Natural killer cell (primary cell): Measurements from ENCODE around the gene CAND1. TPM values are rescaled to one million over a fixed set of nuclear protein-coding genes. Genes with fewer than 3 reads are reported as not detected.
A peak's percentile ranks its signal among the peaks of the same experiment; 100 is the strongest.

Experiments used
- ATAC-seq, 3 donors: fragments of 150-1000 bp in 2 of 3; fragments of 200-7000 bp in 1 of 3; cut with Tn5 transposase; 1 replicate in 1 of 3; 2 replicates in 2 of 3; pipeline ENCODE4 v1.10.0; 2021; ENCODE audit warnings: mild to moderate bottlenecking in 2 of 3, moderate library complexity in 2 of 3
- DNase-seq, 2 donors: peaks; one replicate each; pipeline versions ENCODE4 v3.0.0 to v3.0.0-alpha.2; 2013 to 2021; ENCODE audit warnings: mixed read lengths in 1 of 2
- H3K27ac ChIP-seq: one replicate; pipeline ENCODE4 v1.5.1; 2013; ENCODE audit warnings: mild to moderate bottlenecking, low read length
- H3K27me3 ChIP-seq: one replicate; pipeline ENCODE4 v1.6.1; 2013; ENCODE audit warnings: low read length; ENCODE audit not compliant: control insufficient read depth, insufficient read depth
- H3K36me3 ChIP-seq: one replicate; pipeline ENCODE4 v1.6.1; 2013; ENCODE audit warnings: low read length; ENCODE audit not compliant: control insufficient read depth, insufficient read depth
- H3K4me1 ChIP-seq: one replicate; pipeline ENCODE4 v1.6.1; 2013; ENCODE audit warnings: low read length; ENCODE audit not compliant: control insufficient read depth, insufficient read depth
- H3K4me3 ChIP-seq: one replicate; pipeline ENCODE4 v1.5.1; 2013; ENCODE audit warnings: low read length
- H3K9me3 ChIP-seq: one replicate; pipeline ENCODE4 v1.6.1; 2013; ENCODE audit warnings: low read length; ENCODE audit not compliant: control insufficient read depth, insufficient read depth
- H3K27ac Mint-ChIP-seq, 2 donors: one replicate each; pipeline ENCODE4 v1.8.0; 2022; ENCODE audit warnings: mild to moderate bottlenecking in 2 of 2, mixed read lengths in 2 of 2, moderate library complexity in 1 of 2
- H3K27me3 Mint-ChIP-seq, 2 donors: one replicate each; pipeline ENCODE4 v1.8.0; 2022; ENCODE audit warnings: low read depth in 2 of 2, mixed read lengths in 2 of 2
- H3K36me3 Mint-ChIP-seq: one replicate; pipeline ENCODE4 v1.8.0; 2022; ENCODE audit warnings: mixed read lengths
- H3K4me1 Mint-ChIP-seq, 2 donors: one replicate each; pipeline ENCODE4 v1.8.0; 2022; ENCODE audit warnings: mixed read lengths in 2 of 2
- H3K4me3 Mint-ChIP-seq: one replicate; pipeline ENCODE4 v1.8.0; 2022; ENCODE audit warnings: mild to moderate bottlenecking, moderate library complexity, mixed read lengths
- H3K9me3 Mint-ChIP-seq, 2 donors: one replicate each; pipeline ENCODE4 v1.8.0; 2022; ENCODE audit warnings: mixed read lengths in 2 of 2
- WGBS: methylation state at CpG from one replicate; pipeline ENCODE4 v1.1.7; 2013; ENCODE audit warnings: missing lambda C conversion rate; ENCODE audit not compliant: insufficient coverage; 5-methylcytosine and 5-hydroxymethylcytosine counted together
- intact Hi-C: fragments of 100-400 bp; cut with micrococcal nuclease; formaldehyde crosslinking; loops from one replicate; pipeline ENCODE4 v1.14.2; 2022
- total RNA-seq, 4 donors: library from RNA; stranded (reverse); fragments of 120-200 nt in 1 of 4; gene quantifications; one replicate each; pipeline versions ENCODE4 v1.2.3 to v1.2.4, GENCODE V29; 2013 to 2022
- TF ChIP-seq, protein P1 (sequence below): fragments of 200-600 bp; IDR thresholded peaks from one replicate; pipeline ENCODE4 v1.8.0; 2022; ENCODE audit warnings: antibody characterized with exemption

The CAND1 gene
- total RNA-seq, 3 donors from 2014 or later (not counting 1 experiment from before 2014, with no cell fraction given) = 103 to 118 (median 104) TPM

DNA sequence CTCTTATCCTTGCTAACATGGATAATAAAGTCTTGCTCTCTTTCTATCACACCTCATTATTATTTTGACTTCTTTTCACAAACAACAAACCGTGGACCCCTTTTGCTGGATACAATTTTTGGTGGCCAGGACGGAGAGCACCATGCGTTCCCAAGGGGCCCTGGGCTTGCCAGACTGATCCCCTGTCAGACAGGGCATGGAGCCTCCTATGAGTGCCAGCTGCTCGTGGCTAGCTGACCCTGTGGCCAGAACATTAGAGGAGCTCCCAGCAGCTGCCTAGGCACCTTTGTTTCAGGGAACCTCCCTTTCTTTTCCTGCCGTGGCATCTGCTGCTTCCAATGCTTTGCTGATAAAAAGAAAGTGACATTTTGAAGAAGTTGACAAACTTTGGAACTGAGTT is 12.5 kb upstream of the CAND1 start:
- Mint-ChIP-seq H3K4me1 (no peaks in the 10 kb centered on the region), H3K9me3 (no peaks in the 10 kb centered on the region), H3K4me3 (no peak overlapping the region), H3K27me3 (peaks cover 12 to 17% of the 10 kb centered on the region in 2 donors), H3K36me3 (no peaks in the 10 kb centered on the region), H3K27ac (no peak overlapping the region)
- Histone ChIP-seq H3K27ac (no peak overlapping the region), H3K4me3 (no peak overlapping the region), H3K27me3 (no peaks in the 10 kb centered on the region), H3K36me3 (no peaks in the 10 kb centered on the region), H3K9me3 (no peaks in the 10 kb centered on the region), H3K4me1 (no peaks in the 10 kb centered on the region)
- intact Hi-C loops = no loop called here
- TF ChIP-seq, protein P1, sequence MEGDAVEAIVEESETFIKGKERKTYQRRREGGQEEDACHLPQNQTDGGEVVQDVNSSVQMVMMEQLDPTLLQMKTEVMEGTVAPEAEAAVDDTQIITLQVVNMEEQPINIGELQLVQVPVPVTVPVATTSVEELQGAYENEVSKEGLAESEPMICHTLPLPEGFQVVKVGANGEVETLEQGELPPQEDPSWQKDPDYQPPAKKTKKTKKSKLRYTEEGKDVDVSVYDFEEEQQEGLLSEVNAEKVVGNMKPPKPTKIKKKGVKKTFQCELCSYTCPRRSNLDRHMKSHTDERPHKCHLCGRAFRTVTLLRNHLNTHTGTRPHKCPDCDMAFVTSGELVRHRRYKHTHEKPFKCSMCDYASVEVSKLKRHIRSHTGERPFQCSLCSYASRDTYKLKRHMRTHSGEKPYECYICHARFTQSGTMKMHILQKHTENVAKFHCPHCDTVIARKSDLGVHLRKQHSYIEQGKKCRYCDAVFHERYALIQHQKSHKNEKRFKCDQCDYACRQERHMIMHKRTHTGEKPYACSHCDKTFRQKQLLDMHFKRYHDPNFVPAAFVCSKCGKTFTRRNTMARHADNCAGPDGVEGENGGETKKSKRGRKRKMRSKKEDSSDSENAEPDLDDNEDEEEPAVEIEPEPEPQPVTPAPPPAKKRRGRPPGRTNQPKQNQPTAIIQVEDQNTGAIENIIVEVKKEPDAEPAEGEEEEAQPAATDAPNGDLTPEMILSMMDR = no peak
- 91% methylated on average over 4 of the region's 5 CpGs for WGBS
- no peak for ATAC-seq
- DNase-seq = no peak

DNA sequence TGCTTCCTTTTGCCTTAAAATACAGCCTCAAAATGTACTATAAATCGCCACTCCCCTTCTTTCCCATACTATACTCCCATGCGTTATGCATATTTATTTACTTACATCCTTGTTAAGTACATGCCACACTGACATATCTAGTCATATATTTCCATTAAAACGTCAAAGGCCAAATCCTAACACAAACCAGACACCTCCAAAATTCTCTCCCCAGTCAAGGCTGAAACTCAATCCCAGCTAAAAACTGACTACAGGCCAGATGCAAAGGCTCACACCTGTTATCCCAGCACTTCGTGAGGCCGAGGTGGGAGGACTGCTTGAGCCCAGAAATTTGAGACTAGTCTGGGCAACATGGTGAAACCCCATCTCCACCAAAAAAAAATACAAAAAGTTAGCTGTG is 5.7 kb upstream of the CAND1 start:
- H3K4me1 Mint-ChIP-seq = peaks cover 2 to 4% of the 10 kb centered on the region in 2 donors
- 91% methylated on average over 5 of the region's 5 CpGs for WGBS

DNA sequence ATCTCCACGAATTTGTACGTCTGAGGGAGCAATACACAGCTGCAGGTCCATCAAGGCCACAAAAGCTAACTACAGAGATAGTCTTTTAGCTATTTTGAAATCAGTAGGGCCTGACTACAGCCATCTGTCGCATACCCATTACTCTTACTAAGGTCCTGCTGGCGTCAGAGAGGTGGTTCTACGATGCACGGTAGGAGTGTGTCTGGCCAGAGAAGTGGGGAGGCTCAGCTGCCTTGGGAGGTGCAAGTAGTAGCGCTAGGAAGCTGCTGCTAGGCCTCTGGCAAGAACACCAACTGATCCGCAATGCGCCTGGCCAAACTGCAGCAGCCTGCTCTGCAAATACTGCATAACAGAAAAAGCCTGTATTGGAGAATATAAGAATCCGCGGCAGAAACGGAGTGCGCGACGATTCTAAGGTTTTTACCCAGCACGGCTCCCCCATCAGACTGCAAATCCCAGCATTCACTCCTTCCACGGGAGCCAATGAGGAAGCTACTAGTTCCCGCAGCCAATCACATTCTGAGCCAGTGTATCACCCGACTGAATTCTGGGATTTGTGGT is 743 bp upstream of the CAND1 start:
- Mint-ChIP-seq H3K27me3 (no peaks in the 10 kb centered on the region), H3K9me3 (no peaks in the 10 kb centered on the region), H3K36me3 (no peaks in the 10 kb centered on the region), H3K4me3 (peak overlapping the region; percentile 83), H3K27ac (peak overlapping the region; percentile 95 to 97), H3K4me1 (peaks cover 33 to 40% of the 10 kb centered on the region in 2 donors)
- H3K36me3 ChIP-seq = no peaks in the 10 kb centered on the region
- peaks cover 21% of the 10 kb centered on the region for H3K4me1 ChIP-seq
- TF ChIP-seq, protein P1 = no peak
- peak overlapping the region; percentile 97 for H3K27ac ChIP-seq
- 6% methylated on average over 18 of the region's 19 CpGs for WGBS
- no peaks in the 10 kb centered on the region for H3K27me3 ChIP-seq
- DNase-seq (peak; percentile 76 to 97), ATAC-seq (peak; percentile 75 to 89 (median 77))
- peak overlapping the region; percentile 88 for H3K4me3 ChIP-seq
- intact Hi-C loops = loop anchor here (2.0 to 5.0 kb wide), 2 partner anchors 380 to 966 kb away; partner anchors contain the start of genes DYRK2 and HELB
- H3K9me3 ChIP-seq = no peaks in the 10 kb centered on the region

More for the DNA sequence above, 5.7 kb upstream of the CAND1 start:
- H3K4me3 Mint-ChIP-seq = no peak overlapping the region
- H3K27ac ChIP-seq = no peak overlapping the region
- no peaks in the 10 kb centered on the region for H3K27me3 Mint-ChIP-seq
- H3K36me3 Mint-ChIP-seq = no peaks in the 10 kb centered on the region
- H3K27ac Mint-ChIP-seq = no peak overlapping the region
- no peaks in the 10 kb centered on the region for H3K27me3 ChIP-seq
- no peaks in the 10 kb centered on the region for H3K9me3 Mint-ChIP-seq
- ATAC-seq (no peak), DNase-seq (no peak)
- peaks cover 5% of the 10 kb centered on the region for H3K4me1 ChIP-seq
- H3K36me3 ChIP-seq = no peaks in the 10 kb centered on the region
- H3K9me3 ChIP-seq = no peaks in the 10 kb centered on the region
- TF ChIP-seq, protein P1 = no peak
- intact Hi-C loops = no loop called here
- H3K4me3 ChIP-seq = no peak overlapping the region
